ENCODE data around the gene DSG2.

- TF ChIP-seq CTCF (IDR thresholded peaks at IDR 0.05) (peak; percentile 39 to 61), EP300 (IDR thresholded peaks at IDR 0.05) (no peak), POLR2AphosphoS5 (IDR thresholded peaks at IDR 0.05) (no peak), POLR2A (IDR thresholded peaks at IDR 0.05) (no peak)
These were observed 58.2 kb downstream of the DSG2 start for GRCh38 chr18:31555971-31556747.

Data from suprapubic skin (tissue), 4 donors.